ENCODE measurements around the gene C3orf70.

DNA sequence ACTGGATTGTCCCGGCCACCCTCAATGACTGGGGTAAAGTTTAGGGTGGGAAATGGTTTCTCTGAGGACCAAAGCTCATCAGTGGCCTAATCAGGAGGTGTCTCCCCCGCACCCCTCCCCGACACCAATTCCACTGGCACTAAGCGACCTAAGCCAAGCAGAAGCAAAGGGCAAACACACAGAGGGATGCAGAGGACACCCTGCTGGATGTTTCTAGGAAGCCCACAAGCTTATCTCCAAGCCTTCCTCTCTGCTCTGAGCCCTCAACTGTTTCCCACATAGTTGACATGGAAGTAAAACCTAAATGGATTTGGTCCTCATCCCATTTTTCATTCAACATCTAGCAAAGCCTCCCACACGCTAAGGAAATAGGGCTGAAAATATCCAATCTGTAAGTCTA lies 68.5 kb downstream of the C3orf70 start:
- no peak for TF ChIP-seq CTCF (IDR thresholded peaks at IDR 0.05)
- TF ChIP-seq POLR2A (IDR thresholded peaks at IDR 0.05), result no peak
